NCI-H774 (cell line): ENCODE measurements around the gene ABCG8.

Source experiments
- DNase-seq: peaks from one replicate; lab custom pipeline; 2025; lab: John Stamatoyannopoulos, UW

The ABCG8 gene

DNA sequence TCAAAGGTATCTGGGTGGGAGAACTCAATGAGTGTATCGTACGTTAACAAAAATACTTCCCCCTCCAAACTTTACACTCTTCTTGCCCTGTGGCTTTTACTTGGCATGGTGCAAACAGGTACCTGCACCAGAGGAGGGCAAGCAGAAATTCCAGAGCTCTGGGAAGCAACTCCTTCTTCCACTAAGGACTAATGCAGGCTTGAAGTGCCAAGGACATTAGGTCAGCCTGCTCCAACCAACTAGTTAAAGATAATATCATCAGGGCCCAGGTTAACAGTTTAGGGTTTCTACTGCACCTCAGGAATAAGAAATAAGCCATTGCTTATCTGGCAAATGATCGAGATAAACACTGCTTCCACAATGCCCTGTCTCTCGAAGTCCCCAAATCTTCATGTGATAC lies 86.7 kb downstream of the ABCG8 start:
- no peak for DNase-seq

DNA sequence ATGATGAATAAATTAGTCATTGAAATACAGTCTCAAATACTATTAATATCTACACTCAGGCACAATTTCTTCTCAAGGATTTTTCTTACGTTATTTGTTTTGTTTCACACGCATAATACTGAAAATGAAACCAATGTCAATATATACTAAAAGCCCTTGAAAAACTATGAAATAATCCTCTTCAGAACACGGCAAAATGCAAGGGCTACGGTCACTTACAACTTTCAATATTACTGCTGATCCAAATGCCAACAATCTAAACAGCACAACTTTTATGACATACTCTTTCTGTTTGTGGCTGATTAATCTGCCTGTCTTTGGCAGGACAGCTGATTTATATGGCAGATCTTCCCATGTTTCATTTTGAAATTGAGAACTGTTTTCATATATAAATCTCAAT lies 88.7 kb downstream of the ABCG8 start:
- DNase-seq = no peak

DNA sequence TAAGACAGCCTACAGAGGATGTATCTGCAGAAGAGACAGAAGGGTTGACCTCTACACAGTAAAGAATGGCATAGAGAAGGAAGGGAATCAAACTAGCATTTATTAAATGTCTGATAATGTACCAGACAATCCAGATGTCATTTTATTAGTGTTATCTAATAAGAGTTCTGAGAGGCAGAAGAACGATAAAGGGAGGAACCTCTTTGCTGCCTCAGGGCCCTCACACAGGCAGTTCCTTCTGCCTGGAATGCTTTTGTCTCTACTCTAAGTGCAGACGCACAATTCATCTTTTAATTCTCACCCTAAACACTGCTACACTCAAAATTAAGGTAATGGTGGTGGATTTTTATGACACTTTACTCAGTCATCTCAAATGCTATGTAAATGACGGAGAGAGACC lies 92.5 kb downstream of the ABCG8 start:
- no peak for DNase-seq
